Head of caudate nucleus (tissue), 42 donors: ENCODE results near the gene NEUROD6.

Experiments used
- DNase-seq, 42 donors: peaks; one replicate each; pipeline versions ENCODE4 v3.0.0 to v3.0.0-alpha.2; 2020 to 2021; ENCODE audit warnings: mixed read lengths in 7 of 42
- intact Hi-C: fragments of 100-400 bp; cut with DNase I; formaldehyde crosslinking; loops from one replicate; pipeline ENCODE4 v1.15.0; 2022

NEUROD6 gene

DNA sequence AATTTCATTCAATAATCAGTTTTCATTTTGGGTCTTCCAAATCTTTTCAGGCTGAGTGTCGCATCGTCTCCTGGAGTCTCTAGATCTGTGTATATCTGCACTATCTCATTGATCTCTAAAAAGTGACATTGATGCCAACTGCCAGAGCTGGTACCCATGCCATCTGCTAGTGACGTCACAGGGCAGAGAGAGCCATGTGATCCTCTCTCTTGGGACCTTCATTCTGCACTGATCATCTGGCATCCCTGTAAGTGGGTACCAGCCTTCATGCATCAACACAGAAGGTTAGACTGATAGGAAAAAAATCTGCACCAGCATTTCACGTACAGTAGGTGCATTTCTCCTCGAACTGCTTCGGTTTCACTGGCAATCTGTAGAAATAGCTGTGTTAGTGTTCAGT is at the start of gene NEUROD6:
Gene NEUROD6, minus strand, starts transcription at position 124 of the 400 bp plus-strand sequence. CDS start 1,458 bp downstream, outside the sequence.
- DNase-seq, result no peak
- intact Hi-C loops, result no loop called here

DNA sequence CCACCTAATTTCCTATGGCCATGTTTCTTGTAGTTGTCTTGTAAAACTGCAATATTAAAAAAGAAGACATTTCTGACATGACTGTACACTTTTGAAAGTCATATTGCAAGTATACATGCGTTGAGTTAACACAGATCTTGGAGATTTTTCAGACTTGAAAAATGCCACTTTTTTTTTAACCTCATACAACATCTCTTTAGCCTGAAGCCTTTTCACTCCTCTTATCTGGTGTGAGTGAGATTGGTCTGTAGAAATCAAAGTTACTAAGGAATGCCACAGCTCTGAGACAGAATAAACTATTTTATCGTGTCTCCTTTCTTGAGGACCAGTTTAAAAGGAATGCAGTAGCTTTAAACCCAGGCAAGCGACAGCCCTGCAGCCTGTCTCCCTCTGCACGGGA is 43.9 kb upstream of the NEUROD6 start:
- DNase-seq, result no peak
- intact Hi-C loops, result no loop called here

DNA sequence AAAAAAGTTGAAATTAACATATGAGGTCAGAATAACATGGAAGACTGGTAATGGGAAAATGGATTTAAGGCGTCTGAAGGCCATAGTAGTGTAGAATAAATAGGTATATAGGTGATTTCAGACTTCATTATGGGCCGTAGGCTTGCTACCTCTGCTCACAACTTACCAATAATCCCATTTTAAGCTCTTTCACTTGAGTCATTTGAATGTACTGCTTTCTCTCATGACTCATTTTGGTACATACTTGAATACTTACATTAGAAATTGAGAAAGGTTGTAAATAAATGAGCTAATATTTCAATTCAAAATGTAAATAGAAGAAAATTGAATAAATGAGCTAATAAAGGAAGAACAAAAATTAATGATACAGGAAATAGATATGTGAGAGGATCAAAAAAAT is 42.2 kb upstream of the NEUROD6 start:
- no peak for DNase-seq
- intact Hi-C loops, result no loop called here

DNA sequence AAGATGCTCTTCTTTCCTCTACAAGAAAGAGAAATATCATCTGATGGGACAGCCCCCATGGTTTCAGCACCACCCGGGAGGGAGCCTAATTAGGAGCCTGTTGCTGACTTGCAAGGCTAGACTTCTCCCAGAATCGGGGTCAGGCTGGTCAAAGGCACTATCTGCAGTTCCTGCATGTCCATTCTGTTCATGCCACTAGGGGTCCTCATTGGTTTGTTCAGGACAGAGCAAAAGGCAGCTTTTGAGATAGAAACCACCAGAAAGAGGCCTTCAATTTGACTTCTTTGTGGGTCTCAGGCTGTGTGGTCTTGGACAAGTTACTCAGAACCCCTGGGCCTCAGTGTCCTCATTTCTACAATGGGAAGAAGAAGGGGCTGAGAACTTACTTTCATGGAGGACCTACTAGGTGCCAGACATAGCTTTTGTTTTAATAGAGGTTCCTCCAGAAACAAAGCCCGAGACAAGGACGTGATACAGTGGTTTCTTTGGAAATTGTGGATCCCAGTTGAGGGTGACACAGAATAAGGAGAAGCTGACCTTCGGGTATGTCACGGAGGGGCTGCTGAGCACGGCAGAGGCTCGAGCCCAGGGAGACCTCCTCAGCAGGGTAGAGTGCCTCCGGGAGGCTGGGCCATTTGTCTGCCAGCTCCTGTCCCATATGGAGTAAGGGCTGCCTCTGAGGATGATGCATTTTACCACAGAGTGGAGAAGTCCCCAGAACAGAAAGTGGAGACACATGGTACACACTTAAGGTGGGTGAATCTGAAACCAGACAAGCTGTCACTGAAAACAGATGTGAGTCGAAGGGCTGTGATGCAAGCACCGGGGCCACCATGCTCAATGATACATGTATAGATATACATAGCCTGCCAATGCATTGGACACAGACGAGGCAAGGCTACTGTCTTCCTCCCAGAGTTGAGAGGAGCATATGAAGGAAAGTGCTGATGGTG is 33.1 kb upstream of the NEUROD6 start:
- intact Hi-C loops, result no loop called here
- DNase-seq, result peak in 29 of 42 donors; percentile 5 to 76 (median 45)

DNA sequence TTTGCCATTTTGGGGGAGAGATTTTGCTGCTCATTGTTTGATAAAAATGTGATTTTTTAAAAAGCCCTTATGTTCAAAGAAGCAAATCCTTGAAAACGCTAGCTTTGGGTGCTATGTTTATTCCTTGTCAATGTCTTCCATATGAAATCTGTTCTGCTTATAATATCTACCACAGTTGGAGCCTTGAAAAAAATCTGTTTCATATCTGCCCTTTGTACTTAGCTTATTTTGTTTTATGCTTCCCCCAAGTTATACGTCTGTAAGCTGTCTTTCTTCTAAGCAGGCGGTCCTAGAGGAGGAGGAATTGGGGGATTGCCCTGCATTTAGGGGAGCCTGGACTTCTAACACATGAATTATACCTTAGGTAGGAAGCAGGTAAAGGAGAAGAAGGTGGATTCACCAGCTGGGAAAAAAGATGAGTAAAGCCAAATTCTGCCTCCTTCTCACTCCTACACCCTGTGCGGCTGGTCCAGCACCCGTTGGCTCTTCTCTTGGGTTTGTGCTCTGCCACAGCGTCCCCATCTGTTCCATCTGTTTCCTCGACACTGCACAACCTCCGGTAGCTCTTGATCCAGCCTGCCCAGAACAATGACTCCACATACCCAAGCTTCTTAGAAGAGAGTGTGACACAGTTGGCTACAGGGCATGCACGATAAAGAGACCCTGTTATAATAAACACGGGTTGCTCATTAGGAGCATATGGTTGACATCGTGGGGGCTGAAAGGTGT is 31.9 kb upstream of the NEUROD6 start:
- intact Hi-C loops, result no loop called here
- no peak for DNase-seq

DNA sequence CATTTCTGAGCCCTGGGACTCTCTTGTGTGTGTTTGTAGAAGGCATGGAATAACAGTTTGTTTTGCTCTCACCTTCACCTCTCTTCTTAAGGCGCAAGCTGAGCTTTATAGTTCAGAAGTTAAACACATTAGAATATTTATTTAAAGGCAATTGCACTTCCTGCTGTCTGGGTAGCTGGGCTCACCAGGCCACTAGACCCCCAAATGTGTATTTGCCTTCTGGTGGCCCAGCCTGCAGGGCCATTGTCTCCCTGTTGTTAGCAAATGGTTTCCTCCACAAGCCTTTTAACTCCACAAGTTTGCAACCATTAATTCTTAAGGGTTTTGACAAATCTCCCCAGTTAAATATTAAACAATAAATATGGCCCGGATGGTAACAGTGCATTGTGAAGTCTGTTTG is 31.1 kb upstream of the NEUROD6 start:
- intact Hi-C loops, result no loop called here
- DNase-seq, result no peak

DNA sequence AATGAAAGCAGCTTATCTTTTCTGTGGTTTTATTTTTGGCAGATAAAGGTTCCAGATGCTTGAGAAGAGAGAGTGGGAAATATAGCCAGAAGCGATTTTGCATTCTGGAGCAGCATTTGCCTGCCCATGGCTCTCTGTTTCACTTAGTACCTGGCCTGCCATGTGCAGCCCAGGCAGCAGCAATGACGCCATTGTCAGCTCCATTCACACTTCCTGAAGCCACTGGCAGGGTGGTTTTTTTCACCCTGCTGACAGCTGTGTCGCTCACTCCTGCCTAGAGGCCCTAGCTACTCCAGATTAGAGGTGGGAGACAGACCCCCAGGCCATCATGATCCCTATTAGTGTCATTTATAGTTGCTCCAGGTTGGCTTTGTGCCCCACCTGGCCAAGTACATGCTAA is 30.1 kb upstream of the NEUROD6 start:
- intact Hi-C loops, result no loop called here
- DNase-seq, result no peak

DNA sequence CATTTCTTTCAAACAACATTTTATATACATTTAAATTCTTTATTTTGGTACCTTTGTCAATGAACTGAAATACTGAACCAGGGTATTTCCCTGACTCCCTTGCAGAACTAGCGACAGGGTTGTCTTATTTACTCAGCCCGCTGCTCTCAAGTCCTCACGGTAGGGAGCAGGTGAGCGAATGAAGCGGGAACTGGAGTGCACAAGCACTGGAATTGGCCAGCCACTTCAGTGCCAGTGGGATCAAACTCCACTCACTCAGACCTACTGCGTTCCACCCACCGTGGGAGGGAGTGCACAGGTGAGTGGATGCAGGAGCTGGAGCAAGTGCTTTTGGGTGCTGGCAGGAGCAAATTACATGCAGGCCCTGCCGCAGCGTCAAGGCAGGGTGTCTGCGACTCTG is 28.1 kb upstream of the NEUROD6 start:
- no peak for DNase-seq
- intact Hi-C loops, result no loop called here

DNA sequence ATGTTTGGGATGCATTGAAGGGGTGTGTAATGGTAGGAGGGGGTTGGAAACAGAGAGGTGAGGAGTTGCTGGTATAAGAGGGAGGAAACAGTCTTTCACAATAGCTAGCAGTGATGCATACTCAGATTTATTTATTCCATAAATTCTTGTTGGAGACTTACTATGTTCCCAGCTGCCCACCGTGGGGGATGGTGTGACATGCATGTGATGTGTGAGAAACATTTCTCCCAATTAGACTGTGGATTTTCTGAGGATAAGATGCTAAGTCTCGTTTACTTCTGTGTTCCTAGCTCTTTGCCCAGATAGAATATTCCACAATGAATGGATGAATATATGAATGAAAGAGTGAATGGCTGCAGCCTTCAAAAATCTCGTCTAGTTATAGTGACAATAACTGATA is 23.0 kb upstream of the NEUROD6 start:
- intact Hi-C loops, result no loop called here
- no peak for DNase-seq

DNA sequence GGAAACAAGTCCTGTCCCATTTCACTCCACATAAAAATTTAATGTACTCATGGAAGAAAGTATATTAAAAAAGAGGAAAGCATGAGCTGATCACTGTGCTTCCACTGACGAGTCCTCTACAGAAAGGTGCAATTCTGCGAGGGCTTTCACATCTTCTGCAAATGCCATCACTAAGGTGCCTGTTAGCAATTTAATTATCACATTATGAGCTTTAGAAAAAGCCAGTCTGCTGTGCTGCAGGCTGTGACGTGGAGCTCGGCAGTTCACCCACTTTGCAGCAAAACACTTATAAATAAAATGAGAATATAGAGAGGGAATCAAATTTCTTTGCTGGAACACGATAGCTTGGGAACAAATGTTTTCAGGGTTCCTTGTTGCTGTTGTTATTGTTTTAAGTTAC is 22.5 kb upstream of the NEUROD6 start:
- intact Hi-C loops, result no loop called here

DNA sequence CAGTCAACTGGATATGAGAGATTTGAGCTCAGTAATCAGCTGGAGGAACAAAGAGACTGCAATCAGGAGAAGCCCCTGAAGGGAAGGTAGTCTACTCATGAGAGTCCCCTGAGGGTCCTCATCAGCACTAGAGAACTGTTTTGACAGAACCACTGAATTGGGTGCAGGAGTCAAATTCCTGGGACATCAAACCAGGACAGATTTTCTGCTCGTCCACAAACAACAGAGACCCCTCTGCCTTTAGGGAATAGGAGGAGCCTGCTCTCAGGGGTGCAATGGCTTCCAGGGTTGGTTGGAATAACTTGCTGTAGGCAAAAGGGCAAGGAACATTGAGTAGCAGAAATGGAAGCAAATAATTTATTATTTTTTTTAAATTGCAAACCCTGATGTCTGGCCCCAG is 21.9 kb upstream of the NEUROD6 start:
- DNase-seq, result no peak
- intact Hi-C loops, result no loop called here

More for the DNA sequence above, 22.5 kb upstream of the NEUROD6 start:
- DNase-seq, result no peak

DNA sequence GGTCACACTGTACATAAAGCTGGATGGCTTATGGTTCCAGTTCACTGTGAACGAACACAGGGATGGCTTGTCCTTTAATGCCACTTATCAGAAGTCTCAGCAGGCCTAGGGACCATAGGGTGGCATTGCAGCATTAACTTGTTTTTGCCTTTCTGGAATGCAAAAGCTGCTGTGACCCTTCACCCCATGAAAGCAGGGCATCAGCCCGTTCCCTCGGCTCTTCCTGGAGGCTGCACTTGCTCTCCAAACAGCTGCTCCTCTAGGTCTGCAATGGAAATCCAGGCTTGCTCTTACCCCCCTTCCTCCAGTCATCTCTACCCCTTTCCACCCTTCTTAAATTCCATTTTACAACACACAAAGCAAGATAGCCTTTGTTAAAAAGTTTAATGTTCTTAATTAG is 17.9 kb upstream of the NEUROD6 start:
- intact Hi-C loops, result no loop called here
- DNase-seq, result no peak

DNA sequence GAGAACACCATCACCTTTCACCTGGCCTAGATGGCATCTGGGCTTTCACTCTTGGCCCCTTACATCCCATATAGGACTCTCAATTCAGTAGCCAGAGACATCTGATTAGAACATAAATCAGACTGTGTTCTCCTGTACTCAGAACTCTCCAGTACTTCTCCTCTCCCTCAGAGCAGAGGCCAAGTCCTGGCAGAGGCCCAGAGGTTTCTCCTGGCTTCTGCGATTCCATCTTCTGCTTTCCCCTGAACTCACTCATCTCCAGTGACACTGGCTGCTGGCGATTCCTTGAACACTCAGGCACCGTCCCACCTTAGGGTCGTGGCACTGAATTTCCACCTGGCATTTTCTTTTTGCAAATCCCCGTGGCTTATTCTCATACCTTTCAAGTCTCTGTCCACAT is 4.9 kb upstream of the NEUROD6 start:
- DNase-seq, result no peak
- intact Hi-C loops, result no loop called here

DNA sequence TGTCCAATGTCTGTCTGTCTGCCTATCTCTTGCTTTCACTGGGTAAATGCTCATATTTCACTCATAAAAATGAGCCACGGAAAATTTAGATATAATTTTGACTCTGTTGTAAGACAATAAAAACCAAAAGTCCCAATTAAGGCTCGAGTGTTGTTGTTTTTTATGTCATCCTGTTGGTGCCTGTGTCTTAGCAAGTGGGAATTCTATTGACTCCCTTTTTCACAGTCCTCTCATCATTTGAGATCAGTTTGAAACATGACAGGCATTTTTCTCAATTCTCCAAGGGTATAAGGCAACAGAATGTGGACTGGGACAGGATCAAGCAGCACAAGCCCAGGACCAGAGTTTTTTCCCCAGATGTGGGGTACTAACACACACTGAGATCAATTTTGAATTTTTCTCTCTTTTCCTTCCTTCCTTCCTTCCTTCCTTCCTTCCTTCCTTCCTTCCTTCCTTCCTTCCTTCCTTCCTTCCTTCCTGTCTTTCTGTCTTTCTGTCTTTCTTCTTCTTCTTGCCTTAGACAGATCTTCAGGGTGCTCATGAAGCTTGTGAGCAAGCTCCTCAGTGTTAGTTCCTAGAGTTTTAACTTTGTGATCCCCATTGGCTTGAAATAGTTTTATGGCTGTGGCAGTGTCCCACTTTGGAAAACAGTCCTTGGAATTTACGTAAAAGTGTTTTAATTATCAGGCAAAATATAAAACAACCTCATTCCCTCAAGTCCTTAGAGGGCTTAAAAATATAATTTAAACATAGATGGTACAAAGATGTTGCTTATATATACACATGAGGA is 3.2 kb upstream of the NEUROD6 start:
- DNase-seq, result no peak
- intact Hi-C loops, result no loop called here

DNA sequence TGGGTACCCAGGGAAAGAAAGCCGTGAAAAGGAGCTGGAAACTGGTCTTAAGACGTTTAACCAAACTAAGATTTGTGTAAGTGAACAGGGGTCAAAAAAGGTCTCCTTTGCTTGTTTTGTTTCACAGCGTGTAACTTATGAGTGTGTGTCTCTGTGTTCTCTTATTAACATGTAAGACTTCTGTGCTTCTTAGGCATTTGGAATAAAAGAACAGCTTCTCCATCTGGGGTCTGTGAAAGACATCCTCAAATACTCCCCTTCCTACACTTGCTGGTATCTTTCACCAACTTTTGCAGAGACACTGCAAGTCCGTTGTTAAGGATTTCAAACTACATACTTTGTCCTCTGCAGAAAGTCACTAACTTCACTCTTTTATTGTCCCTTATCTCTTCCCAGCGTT is 615 bp upstream of the NEUROD6 start:
- intact Hi-C loops, result no loop called here
- no peak for DNase-seq

DNA sequence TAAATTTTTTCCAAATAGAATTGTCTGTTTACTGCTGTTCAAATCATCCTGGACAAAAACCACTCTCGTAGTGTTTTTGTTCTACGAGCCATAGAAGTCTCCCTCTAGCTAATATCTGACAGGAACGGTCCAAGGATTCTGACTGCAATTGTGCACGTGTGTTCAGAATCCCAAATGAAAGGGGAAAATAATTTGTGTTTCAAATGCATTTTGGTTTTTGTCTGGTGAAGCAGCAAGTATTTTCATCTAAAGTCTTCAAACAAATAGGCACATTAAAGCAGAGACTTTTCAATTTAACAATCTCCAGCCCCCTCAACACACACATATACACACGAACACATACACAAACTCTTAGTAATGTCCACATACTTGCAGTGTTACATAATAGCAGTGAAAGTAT is 475 bp downstream of the NEUROD6 start:
- DNase-seq, result no peak
- intact Hi-C loops, result no loop called here

DNA sequence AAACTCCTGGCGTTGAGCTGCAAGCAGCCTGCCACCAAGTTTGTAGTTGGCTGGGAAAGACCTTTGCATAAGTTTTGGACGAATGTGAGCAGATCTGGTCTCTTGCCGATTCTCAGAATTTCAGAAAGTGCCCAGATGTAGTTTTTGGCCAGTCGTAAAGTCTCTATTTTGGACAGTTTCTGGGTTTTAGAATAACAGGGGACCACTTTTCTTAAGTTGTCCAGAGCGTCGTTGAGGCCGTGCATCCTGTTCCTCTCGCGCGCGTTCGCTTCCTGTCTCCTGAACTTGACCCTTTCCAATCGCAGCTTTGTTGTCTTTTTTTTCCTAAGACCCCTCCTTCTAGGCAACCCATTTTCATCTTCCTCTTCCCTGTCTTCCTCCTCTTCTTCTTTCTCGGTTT is 1.8 kb downstream of the NEUROD6 start:
- intact Hi-C loops, result no loop called here
- DNase-seq, result no peak

DNA sequence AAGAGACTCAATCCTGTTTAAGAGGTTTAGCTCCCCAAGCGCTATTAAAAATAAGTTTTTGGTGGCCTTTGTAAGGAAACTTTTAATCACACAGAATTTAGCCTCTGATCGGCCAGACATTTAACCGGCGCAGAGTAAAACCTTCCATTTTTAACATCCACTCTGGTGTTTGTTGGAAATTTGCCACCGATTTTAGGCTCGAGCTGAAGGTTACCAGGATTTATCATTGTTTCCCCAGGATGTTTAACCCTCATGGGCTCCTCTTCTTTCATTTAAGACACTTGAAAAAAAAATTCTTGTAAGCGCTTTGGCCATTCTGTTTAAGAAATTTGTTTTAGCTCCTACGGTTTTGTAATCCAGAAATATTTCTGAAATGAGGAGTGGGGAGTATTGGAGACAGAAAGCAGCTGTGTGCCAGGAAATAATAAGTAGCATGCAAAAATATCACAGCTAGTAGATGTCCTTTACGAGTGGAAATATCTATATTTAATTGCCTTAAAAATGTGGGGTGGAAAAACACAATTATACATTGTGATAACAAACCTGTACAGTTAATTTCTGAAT is 3.4 kb downstream of the NEUROD6 start:
- DNase-seq, result no peak
- intact Hi-C loops, result no loop called here

DNA sequence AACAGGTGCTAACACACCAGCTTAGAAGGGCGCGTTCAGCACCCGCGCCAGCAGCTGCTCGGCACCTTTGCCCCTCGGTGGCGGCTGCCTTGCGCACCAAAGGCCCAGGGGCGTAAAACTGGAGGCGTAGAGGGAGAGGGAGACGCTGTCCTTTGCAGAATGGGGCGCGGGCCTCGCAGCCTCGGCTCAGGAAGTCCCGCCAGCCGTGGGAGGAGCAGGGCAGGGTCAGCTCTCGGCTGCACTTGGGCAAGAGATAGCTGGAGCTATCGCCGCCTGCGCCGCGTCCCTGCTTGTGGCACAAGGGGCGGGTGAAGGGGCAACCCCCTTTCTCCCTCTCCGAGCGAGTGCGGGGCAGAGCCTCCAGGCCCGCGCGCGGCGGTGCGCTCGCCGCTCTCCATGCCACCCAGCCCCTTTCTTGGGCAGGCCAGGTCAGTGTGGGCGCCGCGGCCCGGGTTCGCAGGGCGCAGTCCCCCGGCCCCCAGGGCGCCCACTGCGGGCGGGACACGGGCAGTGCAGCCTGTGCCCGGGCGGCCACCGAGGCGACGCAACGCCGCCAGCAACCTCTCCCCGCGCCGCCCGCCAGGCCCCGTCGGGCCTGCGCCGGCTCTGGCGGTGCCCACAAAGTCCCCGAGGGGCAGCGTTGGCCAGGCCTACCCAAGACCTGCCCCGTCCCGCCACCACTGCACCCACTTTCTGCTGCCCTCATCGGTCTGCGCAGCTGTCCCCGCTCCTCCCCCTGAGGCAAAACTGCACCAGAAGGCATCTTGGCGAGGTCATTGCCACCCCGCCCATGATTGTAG is 4.1 kb downstream of the NEUROD6 start:
- DNase-seq, result no peak
- intact Hi-C loops, result no loop called here
